HCT116 (cell line): Measurements from ENCODE around the gene CHMP4B. TPM values are rescaled to one million over a fixed set of nuclear protein-coding genes. Genes with fewer than 3 reads are reported as not detected.

Experiments used
- ATAC-seq: fragments of 200-7000 bp; cut with Tn5 transposase; 2 replicates; pipeline ENCODE4 v1.9.1; 2020; ENCODE audit warnings: mild to moderate bottlenecking, moderate library complexity
- BruUV-seq: library from RNA; stranded (reverse); fragments of 400-500 nt; replicated peaks from 2 replicates; lab custom pipeline; 2021; lab: Mats Ljungman, UMichigan
- CTCF ChIA-PET: fragments of 300-600 bp; sonication (Branson Sonifier 250); formaldehyde crosslinking; loops from one replicate; lab custom pipeline; 2021; ENCODE audit warnings: antibody characterized with exemption; lab: Charles Lee
- POLR2A ChIA-PET: fragments of 300-600, 350-600 bp; sonication (Branson Sonifier 250); formaldehyde crosslinking; loops from one replicate; lab custom pipeline; 2021; ENCODE audit warnings: antibody characterized with exemption; lab: Charles Lee
- RAD21 ChIA-PET, 2 experiments: fragments of 300-600 bp; sonication (Branson Sonifier 250); formaldehyde crosslinking; loops; one replicate each; lab custom pipeline; 2023; ENCODE audit warnings: low total read pairs in 2 of 2; ENCODE audit not compliant: uncharacterized antibody in 2 of 2, unreplicated experiment in 2 of 2, low non-redundant PET in 1 of 2; lab: Charles Lee
- DNase-seq: peaks from one replicate; pipeline ENCODE4 v3.0.0-alpha.2; 2010; ENCODE audit warnings: low read depth, low spot score
- H2AFZ ChIP-seq: fragments of 200-600 bp; shearing (Covaris generic), sonication (generic); 2 replicates; pipeline ENCODE4 v1.6.1; 2017; ENCODE audit warnings: low read depth, mixed run types, mixed read lengths, antibody characterized with exemption, low read length; ENCODE audit not compliant: poor library complexity, severe bottlenecking
- H3K27ac ChIP-seq: 2 replicates; pipeline ENCODE4 v1.5.1; 2012; ENCODE audit warnings: low read depth, low read length
- H3K27me3 ChIP-seq: fragments of 200-600 bp; sonication (generic); 2 replicates; pipeline ENCODE4 v1.6.1; 2016; ENCODE audit warnings: mixed run types, low read length, mixed read lengths; ENCODE audit not compliant: insufficient read depth
- H3K36me3 ChIP-seq, 2 experiments: fragments of 200-500 bp in 1 of 2; fragments of 200-600 bp in 1 of 2; sonication (Bioruptor generic) in 1 of 2; sonication (generic) in 1 of 2; 2 replicates each; pipeline versions ENCODE4 v1.5.1 to v1.6.1; 2014 to 2016; ENCODE audit warnings: low read length in 2 of 2, inconsistent platforms in 1 of 2, mixed read lengths in 1 of 2, mixed run types in 1 of 2; ENCODE audit not compliant: insufficient read depth in 2 of 2, control insufficient read depth in 1 of 2
- H3K4me1 ChIP-seq, 2 experiments: fragments of 200-600 bp in 1 of 2; sonication (generic) in 1 of 2; 2 replicates each; pipeline versions ENCODE4 v1.5.1 to v1.6.1; 2012 to 2017; ENCODE audit warnings: low read length in 2 of 2, inconsistent platforms in 1 of 2, mild to moderate bottlenecking in 1 of 2, mixed read lengths in 1 of 2, mixed run types in 1 of 2, moderate library complexity in 1 of 2; ENCODE audit not compliant: insufficient read depth in 2 of 2, control insufficient read depth in 1 of 2
- H3K4me2 ChIP-seq: fragments of 200-600 bp; sonication (generic); 2 replicates; pipeline ENCODE4 v1.6.1; 2017; ENCODE audit warnings: mixed run types, low read length, mixed read lengths
- H3K4me3 ChIP-seq, 2 experiments: fragments of 200-600 bp in 1 of 2; sonication (generic) in 1 of 2; replicated peaks in 1 of 2; 2 replicates each; pipeline ENCODE4 v1.5.1; 2011 to 2016; ENCODE audit warnings: low read length in 2 of 2, control low read depth in 1 of 2, low read depth in 1 of 2, mild to moderate bottlenecking in 1 of 2, mixed read lengths in 1 of 2, mixed run types in 1 of 2
- H3K79me2 ChIP-seq: fragments of 200-600 bp; sonication (generic); 2 replicates; pipeline ENCODE4 v1.6.1; 2017; ENCODE audit warnings: mild to moderate bottlenecking, mixed run types, low read length, moderate library complexity, mixed read lengths; ENCODE audit not compliant: insufficient read depth
- H3K9ac ChIP-seq: fragments of 200-600 bp; sonication (generic); 2 replicates; pipeline ENCODE4 v1.6.1; 2016; ENCODE audit warnings: low read length, mixed read lengths
- H3K9me2 ChIP-seq: fragments of 200-600 bp; sonication (generic), shearing (Covaris generic); 2 replicates; pipeline ENCODE4 v1.6.1; 2017; ENCODE audit warnings: mixed run types, mild to moderate bottlenecking, moderate library complexity; ENCODE audit not compliant: insufficient read depth
- H3K9me3 ChIP-seq, 2 experiments: fragments of 200-500 bp in 1 of 2; fragments of 200-600 bp in 1 of 2; sonication (Bioruptor generic) in 1 of 2; sonication (generic) in 1 of 2; 2 replicates each; pipeline ENCODE4 v1.6.1; 2014 to 2017; ENCODE audit warnings: low read length in 2 of 2, mixed read lengths in 2 of 2, inconsistent platforms in 1 of 2, low read depth in 1 of 2, mild to moderate bottlenecking in 1 of 2, mixed run types in 1 of 2, moderate library complexity in 1 of 2; ENCODE audit not compliant: control insufficient read depth in 1 of 2, insufficient read depth in 1 of 2
- H4K20me1 ChIP-seq: fragments of 200-600 bp; sonication (generic), shearing (Covaris generic); 2 replicates; pipeline ENCODE4 v1.6.1; 2017; ENCODE audit warnings: mixed run types, mild to moderate bottlenecking, moderate library complexity; ENCODE audit not compliant: insufficient read depth
- ATF3 ChIP-seq: IDR thresholded peaks from 2 replicates; pipeline ENCODE4 v1.6.1; 2012
- CBX3 ChIP-seq: IDR thresholded peaks from 2 replicates; pipeline ENCODE4 v1.6.1; 2012; ENCODE audit warnings: low read depth
- CEBPB ChIP-seq: IDR thresholded peaks from 2 replicates; pipeline ENCODE4 v1.6.1; 2012; ENCODE audit warnings: low read depth
- EGR1 ChIP-seq: IDR thresholded peaks from 2 replicates; pipeline ENCODE4 v1.6.1; 2012; ENCODE audit warnings: low read depth
- ELF1 ChIP-seq: IDR thresholded peaks from 2 replicates; pipeline ENCODE4 v1.6.1; 2012; ENCODE audit warnings: low read depth, borderline replicate concordance
- EZH2 ChIP-seq: fragments of 200-600 bp; sonication (generic); IDR thresholded peaks from 2 replicates; pipeline ENCODE4 v1.6.1; 2017; ENCODE audit warnings: antibody characterized with exemption, mixed run types
- EZH2phosphoT487 ChIP-seq: fragments of 200-600 bp; IDR thresholded peaks from 2 replicates; pipeline ENCODE4 v1.6.1; 2018; ENCODE audit warnings: antibody characterized with exemption, borderline replicate concordance
- FOSL1 ChIP-seq: IDR thresholded peaks from 2 replicates; pipeline ENCODE4 v1.6.1; 2012; ENCODE audit warnings: low read depth
- JUND ChIP-seq: IDR thresholded peaks from 2 replicates; pipeline ENCODE4 v1.6.1; 2012
- MAX ChIP-seq: IDR thresholded peaks from 2 replicates; pipeline ENCODE4 v1.6.1; 2012
- POLR2A ChIP-seq: IDR thresholded peaks from 2 replicates; pipeline ENCODE4 v1.7.0; 2011; ENCODE audit warnings: borderline replicate concordance; ENCODE audit not compliant: insufficient read depth, insufficient read length; ENCODE audit errors: extremely low read depth
- RAD21 ChIP-seq: IDR thresholded peaks from 2 replicates; pipeline ENCODE4 v1.6.1; 2012; ENCODE audit warnings: low read depth, mild to moderate bottlenecking
- REST ChIP-seq: IDR thresholded peaks from 2 replicates; pipeline ENCODE4 v1.6.1; 2012; ENCODE audit warnings: low read depth
- SIN3A ChIP-seq: IDR thresholded peaks from 2 replicates; pipeline ENCODE4 v1.6.1; 2012; ENCODE audit warnings: low read depth
- SP1 ChIP-seq: IDR thresholded peaks from 2 replicates; pipeline ENCODE4 v1.6.1; 2012; ENCODE audit warnings: low read depth
- TCF7L2 ChIP-seq: IDR thresholded peaks from 2 replicates; pipeline ENCODE4 v1.7.0; 2011; ENCODE audit warnings: borderline replicate concordance, inconsistent platforms; ENCODE audit not compliant: insufficient read depth, insufficient read length; ENCODE audit errors: extremely low read depth
- YY1 ChIP-seq: IDR thresholded peaks from 2 replicates; pipeline ENCODE4 v1.6.1; 2011; ENCODE audit warnings: low read length, low read depth, moderate library complexity, mild to moderate bottlenecking; ENCODE audit not compliant: insufficient replicate concordance; ENCODE audit errors: extremely low read depth
- ZBTB33 ChIP-seq: IDR thresholded peaks from 2 replicates; pipeline ENCODE4 v1.6.1; 2011; ENCODE audit warnings: mild to moderate bottlenecking, low read length, moderate library complexity; ENCODE audit not compliant: insufficient replicate concordance; ENCODE audit errors: extremely low read depth
- ZFX ChIP-seq: fragments of 450-650 bp; IDR thresholded peaks from 2 replicates; pipeline ENCODE4 v1.6.1; 2017
- intact Hi-C: fragments of 100-400 bp; cut with micrococcal nuclease; formaldehyde crosslinking; loops from 2 replicates; pipeline ENCODE4 v1.10.0; 2022
- total RNA-seq: library from RNA; stranded (reverse); gene quantifications from one replicate; pipeline ENCODE4 v1.2.1, GENCODE V29; 2021; ENCODE audit not compliant: unreplicated experiment

CHMP4B gene
- total RNA-seq, 1 experiment from 2014 or later, result 56.9 TPM

- no peak overlapping the region for H3K4me2 ChIP-seq
- no peak overlapping the region for H3K27ac ChIP-seq
- H3K27me3 ChIP-seq, result no peaks in the 10 kb centered on the region
- H3K9ac ChIP-seq, result no peak overlapping the region
- H3K4me3 ChIP-seq, result no peak overlapping the region
- ChIA-PET RAD21 (no interaction called here), POLR2A (no interaction called here), CTCF (no interaction called here)
- ATAC-seq, result no peak
- TF ChIP-seq JUND (no peak), RAD21 (no peak), ELF1 (no peak), TCF7L2 (no peak), FOSL1 (no peak), ZFX (no peak), CBX3 (no peak), ZBTB33 (no peak), YY1 (no peak), ATF3 (no peak), SP1 (no peak), CEBPB (no peak), EZH2 (no peak), SIN3A (no peak), EGR1 (no peak), MAX (no peak), EZH2phosphoT487 (no peak), REST (no peak), POLR2A (no peak)
- H3K36me3 ChIP-seq, result no peaks in the 10 kb centered on the region
- no peaks in the 10 kb centered on the region for H3K4me1 ChIP-seq
- no peaks in the 10 kb centered on the region for H3K79me2 ChIP-seq
- BruUV-seq, result no TSS peak
- H2AFZ ChIP-seq, result no peak overlapping the region
- intact Hi-C loops, result no loop called here
- H4K20me1 ChIP-seq, result no peaks in the 10 kb centered on the region
- DNase-seq, result no peak
- no peaks in the 10 kb centered on the region for H3K9me2 ChIP-seq
- peaks cover 9% of the 10 kb centered on the region in 2 experiments; a peak in 2 of 4 replicates for H3K9me3 ChIP-seq
Measured at GRCh38 chr20:33880396-33880795, 69.2 kb downstream of the CHMP4B start.
